ENCODE data around the gene ZNF580. TPM values are rescaled to one million over a fixed set of nuclear protein-coding genes. Genes with fewer than 3 reads are reported as not detected.

The ZNF580 gene
- total RNA-seq, 1 experiment from 2014 or later, result 22.8 TPM

DNA sequence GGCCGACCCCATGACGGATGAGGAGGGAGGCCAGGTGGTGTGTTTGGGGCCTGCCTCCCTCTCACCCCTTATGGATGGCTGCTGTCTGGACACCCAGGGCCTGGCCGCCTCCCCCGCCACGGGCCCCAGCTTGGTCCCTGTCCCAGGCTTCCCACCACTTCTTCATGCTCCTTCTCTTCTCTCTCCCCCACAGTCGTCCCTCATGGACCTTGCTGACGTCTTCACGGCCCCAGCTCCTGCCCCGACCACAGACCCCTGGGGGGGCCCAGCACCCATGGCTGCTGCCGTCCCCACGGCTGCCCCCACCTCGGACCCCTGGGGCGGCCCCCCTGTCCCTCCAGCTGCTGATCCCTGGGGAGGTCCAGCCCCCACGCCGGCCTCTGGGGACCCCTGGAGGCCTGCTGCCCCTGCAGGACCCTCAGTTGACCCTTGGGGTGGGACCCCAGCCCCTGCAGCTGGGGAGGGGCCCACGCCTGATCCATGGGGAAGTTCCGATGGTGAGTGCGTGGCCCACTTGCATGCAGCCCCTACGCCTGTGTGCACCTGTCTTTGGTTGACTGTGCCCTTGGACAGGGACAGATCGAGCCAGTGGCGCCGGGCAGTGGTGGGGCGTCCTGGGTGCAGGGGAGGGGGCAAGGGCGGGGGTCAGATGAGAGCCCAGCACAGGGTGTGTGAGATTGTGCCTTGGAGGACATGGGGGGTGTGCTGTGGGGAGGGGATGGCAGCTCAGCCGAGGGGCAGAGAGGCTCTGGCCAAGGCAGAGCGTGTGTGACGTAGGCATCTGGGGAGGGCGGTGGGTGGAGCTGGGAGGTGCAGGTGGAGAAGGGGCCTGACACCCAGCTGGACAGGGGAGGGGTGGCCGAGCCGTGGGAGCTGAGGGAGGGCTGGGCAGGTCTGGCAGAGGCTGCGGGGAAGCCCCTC is 51.0 kb downstream of the ZNF580 start:
- no peak overlapping the region for H3K23ac ChIP-seq (ENCODE audit: insufficient read length, low read depth, low read length)
- no peak overlapping the region for H2BK120ac ChIP-seq (ENCODE audit: low read depth, low read length, poor library complexity, severe bottlenecking)
- no peak overlapping the region for H3K4me3 Mint-ChIP-seq
- H4K8ac ChIP-seq (replicated peaks; ENCODE audit: insufficient read length, low read depth, low read length), result no peak overlapping the region
- WGBS (ENCODE audit: extremely low coverage, insufficient read length, low lambda C conversion rate), result no CpG with 5 or more reads among the region's 31 CpGs
- no peak overlapping the region for H2BK20ac ChIP-seq (ENCODE audit: low read depth, low read length, poor library complexity, severe bottlenecking)
- no peak overlapping the region for H4K5ac ChIP-seq (ENCODE audit: insufficient read length, low read depth, low read length)
- no peaks in the 10 kb centered on the region for H3K4me1 Mint-ChIP-seq
- no peaks in the 10 kb centered on the region for H3K9me3 Mint-ChIP-seq
- no peaks in the 10 kb centered on the region for H3K79me1 ChIP-seq (ENCODE audit: insufficient read depth, low read depth, low read length, poor library complexity, severe bottlenecking)
- H3K27ac ChIP-seq (ENCODE audit: insufficient read length, low read depth, low read length), result no peak overlapping the region
- H3K36me3 Mint-ChIP-seq (ENCODE audit: insufficient read depth in 1 of 3, low read depth in 3 of 3), result peaks cover 20 to 64% (median 55%) of the 10 kb centered on the region in 3 experiments; a peak in 6 of 7 replicates
- TF ChIP-seq, protein P1, sequence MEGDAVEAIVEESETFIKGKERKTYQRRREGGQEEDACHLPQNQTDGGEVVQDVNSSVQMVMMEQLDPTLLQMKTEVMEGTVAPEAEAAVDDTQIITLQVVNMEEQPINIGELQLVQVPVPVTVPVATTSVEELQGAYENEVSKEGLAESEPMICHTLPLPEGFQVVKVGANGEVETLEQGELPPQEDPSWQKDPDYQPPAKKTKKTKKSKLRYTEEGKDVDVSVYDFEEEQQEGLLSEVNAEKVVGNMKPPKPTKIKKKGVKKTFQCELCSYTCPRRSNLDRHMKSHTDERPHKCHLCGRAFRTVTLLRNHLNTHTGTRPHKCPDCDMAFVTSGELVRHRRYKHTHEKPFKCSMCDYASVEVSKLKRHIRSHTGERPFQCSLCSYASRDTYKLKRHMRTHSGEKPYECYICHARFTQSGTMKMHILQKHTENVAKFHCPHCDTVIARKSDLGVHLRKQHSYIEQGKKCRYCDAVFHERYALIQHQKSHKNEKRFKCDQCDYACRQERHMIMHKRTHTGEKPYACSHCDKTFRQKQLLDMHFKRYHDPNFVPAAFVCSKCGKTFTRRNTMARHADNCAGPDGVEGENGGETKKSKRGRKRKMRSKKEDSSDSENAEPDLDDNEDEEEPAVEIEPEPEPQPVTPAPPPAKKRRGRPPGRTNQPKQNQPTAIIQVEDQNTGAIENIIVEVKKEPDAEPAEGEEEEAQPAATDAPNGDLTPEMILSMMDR (conservative IDR thresholded peaks at IDR 0.05), result no peak
- no peak overlapping the region for H3T11ph ChIP-seq (ENCODE audit: low read length)
- H2BK12ac ChIP-seq (ENCODE audit: insufficient read length, low read depth, low read length), result no peak overlapping the region
- H4K91ac ChIP-seq (ENCODE audit: insufficient read length, low read depth, low read length), result no peak overlapping the region
- H3K9me3 ChIP-seq (ENCODE audit: control insufficient read depth, low read depth, low read length), result no peaks in the 10 kb centered on the region
- H3K27ac Mint-ChIP-seq, result no peak overlapping the region
- DNase-seq, result no peak
- no peaks in the 10 kb centered on the region for H4K20me1 ChIP-seq (ENCODE audit: control insufficient read depth, insufficient read depth, insufficient read length)
- no peak overlapping the region for H2AFZ ChIP-seq (ENCODE audit: low read length)
- no peaks in the 10 kb centered on the region for H3K4me1 ChIP-seq (ENCODE audit: insufficient read depth, low read length)
- no peaks in the 10 kb centered on the region for H3K23me2 ChIP-seq (ENCODE audit: insufficient read length, low read depth, low read length, poor library complexity, severe bottlenecking)
- H3K27me3 Mint-ChIP-seq (ENCODE audit: low read depth), result no peaks in the 10 kb centered on the region
- H2AK5ac ChIP-seq (ENCODE audit: insufficient read length, low read length), result no peak overlapping the region
- no peak overlapping the region for H2BK5ac ChIP-seq (ENCODE audit: insufficient read length, low read length)
- no peak overlapping the region for H3K9ac ChIP-seq (ENCODE audit: extremely low read depth, insufficient read length, low read length)
- no peak overlapping the region for H2BK15ac ChIP-seq (ENCODE audit: low read depth, low read length)
- H3K27me3 ChIP-seq (ENCODE audit: insufficient read depth, low read length), result no peaks in the 10 kb centered on the region
- H3K56ac ChIP-seq (ENCODE audit: insufficient read length, low read depth, low read length), result no peak overlapping the region
- H3K4me2 ChIP-seq (ENCODE audit: insufficient read depth, insufficient read length, low read length), result no peak overlapping the region
- no peaks in the 10 kb centered on the region for H3K79me2 ChIP-seq (ENCODE audit: insufficient read depth, low read length)
- no peak overlapping the region for H3K18ac ChIP-seq (ENCODE audit: insufficient read length, low read depth, low read length)
- H3K14ac ChIP-seq (ENCODE audit: insufficient read depth, low read length), result no peak overlapping the region
- H3K4ac ChIP-seq (ENCODE audit: low read depth, low read length), result no peak overlapping the region
